Thyroid gland (tissue), 4 donors: ENCODE results near the gene SOCS6. TPM values are rescaled to one million over a fixed set of nuclear protein-coding genes. Genes with fewer than 3 reads are reported as not detected.

ENCODE experiments used
- DNase-seq, 2 donors: peaks; one replicate each; pipeline ENCODE4 v3.0.0-alpha.2; 2019
- H3K27ac ChIP-seq, 3 donors: fragments of 200-600 bp; sonication (generic); 1 replicate in 2 of 3; 2 replicates in 1 of 3; pipeline ENCODE4 v1.5.1; 2016 to 2019; ENCODE audit warnings: mild to moderate bottlenecking in 1 of 3, moderate library complexity in 1 of 3
- H3K27me3 ChIP-seq: fragments of 200-600 bp; sonication (generic); one replicate; pipeline ENCODE4 v1.5.1; 2019
- H3K36me3 ChIP-seq, 2 donors: fragments of 200-600 bp; sonication (generic); one replicate each; pipeline ENCODE4 v1.5.1; 2016 to 2019
- H3K4me1 ChIP-seq, 2 donors: fragments of 200-600 bp; sonication (generic); one replicate each; pipeline ENCODE4 v1.5.1; 2017 to 2019
- H3K4me3 ChIP-seq, 3 donors: fragments of 200-600 bp; sonication (generic); replicated peaks in 1 of 3; 1 replicate in 2 of 3; 2 replicates in 1 of 3; pipeline ENCODE4 v1.5.1; 2016; ENCODE audit warnings: mild to moderate bottlenecking in 1 of 3
- H3K9me3 ChIP-seq: fragments of 200-600 bp; sonication (generic); one replicate; pipeline ENCODE4 v1.5.1; 2017
- POLR2A ChIP-seq, 2 donors: fragments of 450-650 bp; IDR thresholded peaks; one replicate each; pipeline ENCODE4 v1.6.1; 2017; ENCODE audit warnings: antibody characterized with exemption in 2 of 2, mild to moderate bottlenecking in 2 of 2, moderate library complexity in 1 of 2
- WGBS, 2 donors: methylation state at CpG; one replicate each; pipeline ENCODE4 v1.1.5; 2017; 5-methylcytosine and 5-hydroxymethylcytosine counted together
- intact Hi-C: fragments of 100-400 bp; cut with DNase I; formaldehyde crosslinking; loops from one replicate; pipeline ENCODE4 v1.15.1; 2023
- total RNA-seq, 4 donors: library from RNA; depleted of rRNA; stranded (reverse); fragments of >200 nt; gene quantifications; one replicate each; pipeline ENCODE4 v1.2.3, GENCODE V29; 2016
- TF ChIP-seq, protein P1 (sequence below), 6 experiments: fragments of 200-600 bp in 3 of 6; fragments of 450-650 bp in 3 of 6; sonication (generic) in 3 of 6; IDR thresholded peaks; one replicate each; pipeline ENCODE4 v1.5.1; 2016 to 2019; ENCODE audit warnings: antibody characterized with exemption in 6 of 6, mild to moderate bottlenecking in 2 of 6, inconsistent platforms in 1 of 6, moderate library complexity in 1 of 6

The SOCS6 gene
- total RNA-seq, 4 donors from 2014 or later = 20.7 to 25.6 (median 23.6) TPM

DNA sequence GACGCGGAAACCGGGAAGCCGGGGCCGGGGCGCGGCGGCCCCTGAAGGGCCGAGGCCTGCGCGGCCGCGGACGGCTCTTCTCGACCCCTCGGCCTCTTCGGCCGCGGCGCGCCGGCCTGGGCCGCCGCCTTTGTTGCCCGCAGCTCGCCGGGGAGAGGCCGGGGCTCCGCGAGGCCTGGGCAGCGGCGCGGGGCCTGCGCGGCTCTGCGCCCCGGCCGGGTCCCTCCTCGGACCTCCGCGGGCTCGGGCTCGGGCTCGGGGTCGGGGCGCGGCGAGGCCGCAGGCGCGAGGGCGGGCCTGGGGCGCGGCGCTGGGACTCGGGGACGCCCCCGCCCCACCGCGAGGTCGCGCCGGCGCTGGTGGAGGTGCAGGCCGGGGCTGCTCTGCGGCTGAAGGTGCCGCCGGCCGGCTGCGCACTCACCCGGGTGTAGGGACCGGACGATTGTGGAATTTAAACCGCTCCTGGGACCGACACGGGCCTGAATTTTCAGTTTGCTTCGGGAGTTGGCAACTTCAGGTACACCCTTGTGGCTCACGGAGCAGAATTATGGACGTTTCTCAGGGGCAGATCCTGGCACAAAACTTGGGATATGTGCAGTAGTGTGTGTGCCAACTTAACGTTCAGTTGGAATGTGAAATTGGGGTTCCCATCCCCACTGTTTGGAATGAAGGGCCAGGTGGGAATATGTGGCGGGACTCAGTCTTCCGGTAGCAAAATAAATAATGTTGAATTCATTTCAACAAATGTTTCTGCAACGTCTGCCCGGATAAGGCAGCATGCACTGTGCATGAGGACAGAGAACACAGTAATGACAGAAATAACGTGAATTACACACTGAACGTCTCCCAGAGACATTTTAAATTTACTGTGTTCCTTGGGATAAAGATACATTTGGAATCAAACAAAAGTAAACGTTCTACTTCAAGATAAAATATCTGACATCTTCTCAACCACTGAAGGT lies 787 bp downstream of the SOCS6 start:
- no peaks in the 10 kb centered on the region for H3K27me3 ChIP-seq
- H3K4me3 ChIP-seq = peak overlapping the region; percentile 29 to 71 (median 68)
- DNase-seq = peak; percentile 49 to 62
- intact Hi-C loops = loop anchor here (5.0 kb wide), 1 partner anchor 82 kb away; the partner anchor contains the start of gene RTTN
- H3K27ac ChIP-seq = peak overlapping the region; percentile 58 to 86 (median 85)
- no peaks in the 10 kb centered on the region for H3K36me3 ChIP-seq
- peak in 1 of 2 donors; percentile 23 for TF ChIP-seq POLR2A (IDR thresholded peaks at IDR 0.05)
- TF ChIP-seq, protein P1, sequence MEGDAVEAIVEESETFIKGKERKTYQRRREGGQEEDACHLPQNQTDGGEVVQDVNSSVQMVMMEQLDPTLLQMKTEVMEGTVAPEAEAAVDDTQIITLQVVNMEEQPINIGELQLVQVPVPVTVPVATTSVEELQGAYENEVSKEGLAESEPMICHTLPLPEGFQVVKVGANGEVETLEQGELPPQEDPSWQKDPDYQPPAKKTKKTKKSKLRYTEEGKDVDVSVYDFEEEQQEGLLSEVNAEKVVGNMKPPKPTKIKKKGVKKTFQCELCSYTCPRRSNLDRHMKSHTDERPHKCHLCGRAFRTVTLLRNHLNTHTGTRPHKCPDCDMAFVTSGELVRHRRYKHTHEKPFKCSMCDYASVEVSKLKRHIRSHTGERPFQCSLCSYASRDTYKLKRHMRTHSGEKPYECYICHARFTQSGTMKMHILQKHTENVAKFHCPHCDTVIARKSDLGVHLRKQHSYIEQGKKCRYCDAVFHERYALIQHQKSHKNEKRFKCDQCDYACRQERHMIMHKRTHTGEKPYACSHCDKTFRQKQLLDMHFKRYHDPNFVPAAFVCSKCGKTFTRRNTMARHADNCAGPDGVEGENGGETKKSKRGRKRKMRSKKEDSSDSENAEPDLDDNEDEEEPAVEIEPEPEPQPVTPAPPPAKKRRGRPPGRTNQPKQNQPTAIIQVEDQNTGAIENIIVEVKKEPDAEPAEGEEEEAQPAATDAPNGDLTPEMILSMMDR (IDR thresholded peaks at IDR 0.05) = no peak
- 1 to 2% methylated on average over 13 to 26 of the region's 87 CpGs for WGBS, 2 donors
- H3K4me1 ChIP-seq = peaks cover 17 to 32% of the 10 kb centered on the region in 2 donors
- H3K9me3 ChIP-seq = no peaks in the 10 kb centered on the region

DNA sequence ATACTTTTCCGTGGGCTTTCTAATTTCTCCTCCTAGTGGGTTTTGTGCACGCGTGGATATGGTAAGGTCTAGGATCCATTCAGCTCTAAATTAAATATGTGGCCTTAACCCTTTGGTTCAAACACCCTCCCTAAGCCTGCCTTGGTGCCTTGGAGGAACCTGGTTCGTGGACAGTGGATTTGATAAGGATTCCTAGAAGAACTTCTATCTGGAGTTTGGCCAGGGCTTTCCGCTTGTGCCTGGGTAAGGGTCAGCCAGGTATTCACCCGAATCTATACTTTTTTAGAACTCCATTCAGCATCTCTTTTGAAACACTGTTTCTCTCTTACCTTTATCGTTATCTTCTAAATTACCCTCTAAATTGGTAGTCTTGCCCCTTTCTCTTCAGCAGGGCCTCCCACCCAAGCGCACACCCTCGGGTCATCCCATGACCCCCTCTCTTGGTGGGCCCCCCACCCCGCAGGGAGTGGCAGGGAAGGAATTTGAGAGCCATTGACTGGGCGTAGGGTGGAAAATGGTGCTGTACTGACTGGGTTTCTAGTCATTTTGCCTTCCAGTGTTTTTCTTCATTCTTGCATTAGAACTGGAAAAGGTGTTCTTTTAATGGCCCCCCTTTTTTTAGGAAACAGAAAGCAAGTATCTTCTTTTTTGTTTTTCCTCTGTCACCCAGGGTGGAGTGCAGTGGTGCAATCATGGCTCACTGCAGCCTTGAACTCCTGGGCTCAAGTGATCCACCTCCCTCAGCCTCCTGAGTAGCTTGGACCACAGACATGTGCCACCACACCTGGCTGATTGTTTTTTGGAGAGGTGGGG lies 1.8 kb downstream of the SOCS6 start:
- H3K36me3 ChIP-seq = no peaks in the 10 kb centered on the region
- 53 to 60% methylated on average over 11 of the region's 11 CpGs for WGBS, 2 donors
- no peaks in the 10 kb centered on the region for H3K27me3 ChIP-seq
- peaks cover 17 to 32% of the 10 kb centered on the region in 2 donors for H3K4me1 ChIP-seq
- intact Hi-C loops = no loop called here
- TF ChIP-seq POLR2A (IDR thresholded peaks at IDR 0.05) = no peak
- TF ChIP-seq, protein P1 (IDR thresholded peaks at IDR 0.05) = no peak
- DNase-seq = no peak
- H3K4me3 ChIP-seq = peak overlapping the region in 1 of 3 donors; percentile 55
- H3K27ac ChIP-seq = peak overlapping the region in 1 of 3 donors; percentile 59
- H3K9me3 ChIP-seq = no peaks in the 10 kb centered on the region

DNA sequence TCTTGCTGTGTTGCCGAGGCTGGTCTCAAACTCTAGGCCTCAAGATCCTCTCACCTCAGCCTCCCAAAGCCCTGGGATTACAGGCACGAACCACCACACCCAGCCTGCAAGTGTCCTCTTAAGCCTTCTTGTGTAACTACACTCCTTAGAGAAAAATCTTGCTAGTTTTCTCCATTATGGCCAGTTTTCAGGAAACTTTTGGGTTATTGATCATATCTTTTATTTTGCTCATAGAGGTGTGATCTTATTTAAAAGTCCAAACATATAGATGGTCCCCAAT lies 2.4 kb downstream of the SOCS6 start:
- no peaks in the 10 kb centered on the region for H3K27me3 ChIP-seq
- H3K9me3 ChIP-seq = no peaks in the 10 kb centered on the region
- TF ChIP-seq, protein P1 (IDR thresholded peaks at IDR 0.05) = no peak
- TF ChIP-seq POLR2A (IDR thresholded peaks at IDR 0.05) = no peak
- H3K4me1 ChIP-seq = peaks cover 17 to 32% of the 10 kb centered on the region in 2 donors
- H3K36me3 ChIP-seq = no peaks in the 10 kb centered on the region
- H3K27ac ChIP-seq = no peak overlapping the region
- WGBS, 2 donors = 85 to 89% methylated on average over 2 of the region's 2 CpGs
- no peak overlapping the region for H3K4me3 ChIP-seq
- intact Hi-C loops = no loop called here
- no peak for DNase-seq

DNA sequence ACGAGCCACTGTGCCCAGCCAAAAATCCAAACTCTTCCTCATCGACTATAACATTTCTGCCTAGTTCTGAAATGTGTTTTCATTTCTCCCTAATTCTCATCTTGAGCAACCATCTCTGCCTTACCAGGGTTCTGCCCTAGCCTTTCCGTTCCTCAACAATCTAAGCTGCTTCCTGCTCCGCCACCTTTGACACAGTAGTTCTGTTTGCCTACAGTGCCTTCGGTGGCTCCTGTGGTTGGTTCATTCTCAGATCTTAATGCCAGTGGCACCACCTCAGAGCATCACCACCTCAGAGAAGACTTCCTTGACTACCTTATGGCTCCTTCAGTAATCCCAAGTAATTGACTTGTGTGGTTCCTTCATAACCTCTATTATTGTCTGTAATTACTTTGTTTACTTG lies 3.8 kb downstream of the SOCS6 start:
- no peak for DNase-seq
- Histone ChIP-seq H3K4me3 (no peak overlapping the region), H3K9me3 (no peaks in the 10 kb centered on the region), H3K27ac (no peak overlapping the region), H3K4me1 (peaks cover 17 to 40% of the 10 kb centered on the region in 2 donors), H3K36me3 (no peaks in the 10 kb centered on the region), H3K27me3 (no peaks in the 10 kb centered on the region)
- 89 to 93% methylated on average over 5 of the region's 5 CpGs for WGBS, 2 donors
- intact Hi-C loops = no loop called here
- TF ChIP-seq, protein P1 (IDR thresholded peaks at IDR 0.05) = no peak
- no peak for TF ChIP-seq POLR2A (IDR thresholded peaks at IDR 0.05)
